Measurements from ENCODE around the gene LGI4.

- no peak for TF ChIP-seq CTCF (IDR thresholded peaks at IDR 0.05 in 4 of 5, conservative IDR thresholded peaks at IDR 0.05 in 1 of 5)
- TF ChIP-seq POLR2A (IDR thresholded peaks at IDR 0.05), result no peak
Observed at GRCh38 chr19:35105411-35106290, 29.2 kb downstream of the LGI4 start.

Data from gastrocnemius medialis (tissue), 4 donors.